Esophagus squamous epithelium (tissue), 4 donors: Measurements from ENCODE around the gene SYT2.

ENCODE experiments used
- CTCF ChIP-seq, 6 experiments: fragments of 450-650 bp in 4 of 6; fragments of 200-600 bp in 2 of 6; sonication (generic) in 2 of 6; IDR thresholded peaks; one replicate each; pipeline ENCODE4 v1.5.1; 2016 to 2019; ENCODE audit warnings: antibody characterized with exemption in 6 of 6, mild to moderate bottlenecking in 4 of 6, moderate library complexity in 4 of 6
- POLR2A ChIP-seq, 4 donors: fragments of 450-650 bp; IDR thresholded peaks; one replicate each; pipeline ENCODE4 v1.6.1; 2017; ENCODE audit warnings: antibody characterized with exemption in 4 of 4, mild to moderate bottlenecking in 4 of 4, moderate library complexity in 3 of 4

GRCh38 chr1:202709276-202710041 lies 795 bp downstream of the SYT2 start:
- TF ChIP-seq POLR2A (IDR thresholded peaks at IDR 0.05) (no peak), CTCF (IDR thresholded peaks at IDR 0.05) (no peak)
